ENCODE results near the gene TRIM68. TPM values are rescaled to one million over a fixed set of nuclear protein-coding genes. Genes with fewer than 3 reads are reported as not detected.

Gene TRIM68
- total and polyA plus RNA-seq, 4 donors: 2.6 to 11.2 (median 5.4) TPM

- no peak for DNase-seq (ENCODE audit: low spot score)
- TF ChIP-seq GABPA (IDR thresholded peaks at IDR 0.05 in 1 of 2, conservative IDR thresholded peaks at IDR 0.05 in 1 of 2) (no peak), EGR1 (IDR thresholded peaks at IDR 0.05; ENCODE audit: low read depth in 2 of 2) (no peak), ZBTB33 (IDR thresholded peaks at IDR 0.05) (no peak), MAX (IDR thresholded peaks at IDR 0.05) (no peak), FOXA1 (IDR thresholded peaks at IDR 0.05) (no peak), TAF1 (conservative IDR thresholded peaks at IDR 0.05) (no peak), YY1 (IDR thresholded peaks at IDR 0.05) (no peak), HNF4A (conservative IDR thresholded peaks at IDR 0.05) (no peak), REST (IDR thresholded peaks at IDR 0.05) (no peak), NR2F2 (IDR thresholded peaks at IDR 0.05) (no peak), SP1 (IDR thresholded peaks at IDR 0.05) (no peak)
- Histone ChIP-seq H3K9ac (ENCODE audit: low read depth in 1 of 2, low read length in 2 of 2) (no peak within 1 kb of the TSS), H3K4me1 (ENCODE audit: control insufficient read depth in 4 of 4, insufficient read depth in 4 of 4, low read length in 3 of 4) (no peaks in the 10 kb centered on the region), H3K36me3 (ENCODE audit: control insufficient read depth in 4 of 4, insufficient read depth in 3 of 4, low read depth in 1 of 4, low read length in 3 of 4) (no peaks in the 10 kb centered on the region), H3K4me3 (ENCODE audit: low read depth in 1 of 3, low read length in 3 of 3) (no peak within 1 kb of the TSS), H3K27me3 (ENCODE audit: control insufficient read depth in 4 of 4, insufficient read depth in 4 of 4, low read length in 3 of 4) (no peaks in the 10 kb centered on the region), H3K9me3 (ENCODE audit: control insufficient read depth in 4 of 4, low read length in 3 of 4) (no peaks in the 10 kb centered on the region), H3K27ac (ENCODE audit: low read depth in 1 of 2, low read length in 2 of 2) (no peak within 1 kb of the TSS)
Measured at GRCh38 chr11:4581443-4581842, 26.6 kb downstream of the TRIM68 start, which contains the start of gene OR52I2. TSS of gene OR52I2 (plus strand) at chr11:4581743.

GRCh38 chr11:4580124-4580523, 27.9 kb downstream of the TRIM68 start:
- Histone ChIP-seq H3K27me3 (ENCODE audit: control insufficient read depth in 4 of 4, insufficient read depth in 4 of 4, low read length in 3 of 4) (no peaks in the 10 kb centered on the region), H3K4me1 (ENCODE audit: control insufficient read depth in 4 of 4, insufficient read depth in 4 of 4, low read length in 3 of 4) (no peaks in the 10 kb centered on the region), H3K4me3 (ENCODE audit: low read depth in 1 of 3, low read length in 3 of 3) (no peak overlapping the region), H3K9ac (ENCODE audit: low read depth in 1 of 2, low read length in 2 of 2) (no peak overlapping the region), H3K27ac (ENCODE audit: low read depth in 1 of 2, low read length in 2 of 2) (no peak overlapping the region), H3K9me3 (ENCODE audit: control insufficient read depth in 4 of 4, low read length in 3 of 4) (no peaks in the 10 kb centered on the region), H3K36me3 (ENCODE audit: control insufficient read depth in 4 of 4, insufficient read depth in 3 of 4, low read depth in 1 of 4, low read length in 3 of 4) (no peaks in the 10 kb centered on the region)
- WGBS: 83% methylated on average over 1 of the region's 1 CpG
- no peak for TF ChIP-seq HNF4G (IDR thresholded peaks at IDR 0.05)
- no peak for TF ChIP-seq ZBTB33 (IDR thresholded peaks at IDR 0.05)
- no peak for TF ChIP-seq CTCF (IDR thresholded peaks at IDR 0.05; ENCODE audit: low read depth, low read length, missing input control)
- TF ChIP-seq FOXA2 (IDR thresholded peaks at IDR 0.05): no peak
- no peak for TF ChIP-seq ATF3 (IDR thresholded peaks at IDR 0.05)
- TF ChIP-seq SP1 (IDR thresholded peaks at IDR 0.05): no peak
- TF ChIP-seq RXRA (IDR thresholded peaks at IDR 0.05): no peak
- TF ChIP-seq HNF4A (conservative IDR thresholded peaks at IDR 0.05): no peak
- no peak for TF ChIP-seq GABPA (IDR thresholded peaks at IDR 0.05 in 1 of 2, conservative IDR thresholded peaks at IDR 0.05 in 1 of 2)
- no peak for TF ChIP-seq RAD21 (IDR thresholded peaks at IDR 0.05)
- no peak for TF ChIP-seq NR2F2 (IDR thresholded peaks at IDR 0.05)
- no peak for TF ChIP-seq MAX (IDR thresholded peaks at IDR 0.05)
- TF ChIP-seq EGR1 (IDR thresholded peaks at IDR 0.05; ENCODE audit: low read depth in 2 of 2): no peak
- no peak for TF ChIP-seq REST (IDR thresholded peaks at IDR 0.05)
- TF ChIP-seq JUND (IDR thresholded peaks at IDR 0.05): no peak
- no peak for TF ChIP-seq YY1 (IDR thresholded peaks at IDR 0.05)
- DNase-seq (ENCODE audit: low spot score): no peak

Data from liver (tissue), 9 donors.